Left ventricle myocardium inferior (tissue), 1 donor: ENCODE data around the gene TAPT1. TPM values are rescaled to one million over a fixed set of nuclear protein-coding genes. Genes with fewer than 3 reads are reported as not detected.

ENCODE experiments used
- DNase-seq: peaks from one replicate; pipeline ENCODE4 v3.0.0-alpha.2; 2020
- H3K27ac ChIP-seq: fragments of 200-600 bp; replicated peaks from 2 replicates; pipeline ENCODE4 v1.8.0; 2021
- H3K27me3 ChIP-seq: fragments of 200-600 bp; 2 replicates; pipeline ENCODE4 v1.8.0; 2021; ENCODE audit warnings: low read depth
- H3K36me3 ChIP-seq: fragments of 200-600 bp; 2 replicates; pipeline ENCODE4 v1.8.0; 2021
- H3K4me1 ChIP-seq: fragments of 200-600 bp; 2 replicates; pipeline ENCODE4 v1.8.0; 2021
- H3K4me3 ChIP-seq: fragments of 200-600 bp; 2 replicates; pipeline ENCODE4 v1.8.0; 2021; ENCODE audit warnings: mild to moderate bottlenecking, moderate library complexity
- H3K9me3 ChIP-seq: fragments of 200-600 bp; replicated peaks from 2 replicates; pipeline ENCODE4 v1.8.0; 2021
- intact Hi-C: fragments of 100-400 bp; cut with micrococcal nuclease; formaldehyde crosslinking; loops from one replicate; pipeline ENCODE4 v1.11.0; 2022
- total RNA-seq: library from RNA; stranded (reverse); fragmentation: NEBNext Ultra II Directional; extraction: Animal tissue kit (Norgen Biotek cat#: 25700); gene quantifications from one replicate; pipeline ENCODE4 v1.2.1, GENCODE V29; 2021
- TF ChIP-seq, protein P1 (sequence below): fragments of 200-600 bp; IDR thresholded peaks from 2 replicates; pipeline ENCODE4 v1.8.0; 2021; ENCODE audit warnings: antibody characterized with exemption, mild to moderate bottlenecking, borderline replicate concordance
- donor health status: DM: no; HTN: yes; CAD: no; lungs with severe emphysema.

The TAPT1 gene
- total RNA-seq, 1 donor from 2014 or later, result 35.3 TPM

DNA sequence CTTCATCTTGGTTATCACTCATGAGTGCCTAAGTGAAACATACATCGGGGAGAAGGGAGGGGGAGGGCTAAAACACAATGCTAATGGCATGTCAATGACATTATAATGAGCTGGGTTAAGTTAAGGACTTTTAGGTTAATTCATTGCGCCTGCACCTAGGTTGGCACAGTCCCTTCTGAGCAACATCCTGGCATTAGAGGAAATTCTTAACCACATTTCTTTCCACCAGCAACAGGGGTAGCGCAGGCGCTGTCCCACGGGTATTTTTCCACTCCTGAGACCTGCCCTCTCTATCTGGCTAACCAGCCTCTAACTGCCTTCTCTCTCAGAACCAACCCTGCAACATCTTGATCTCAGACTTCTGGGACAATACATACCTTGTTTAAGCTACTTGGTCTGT is 103.5 kb downstream of the TAPT1 start:
- intact Hi-C loops, result no loop called here
- Histone ChIP-seq H3K27ac (no peak overlapping the region), H3K4me1 (peaks cover 42% of the 10 kb centered on the region), H3K27me3 (no peaks in the 10 kb centered on the region), H3K36me3 (no peaks in the 10 kb centered on the region), H3K9me3 (no peaks in the 10 kb centered on the region), H3K4me3 (no peak overlapping the region)
- TF ChIP-seq, protein P1, sequence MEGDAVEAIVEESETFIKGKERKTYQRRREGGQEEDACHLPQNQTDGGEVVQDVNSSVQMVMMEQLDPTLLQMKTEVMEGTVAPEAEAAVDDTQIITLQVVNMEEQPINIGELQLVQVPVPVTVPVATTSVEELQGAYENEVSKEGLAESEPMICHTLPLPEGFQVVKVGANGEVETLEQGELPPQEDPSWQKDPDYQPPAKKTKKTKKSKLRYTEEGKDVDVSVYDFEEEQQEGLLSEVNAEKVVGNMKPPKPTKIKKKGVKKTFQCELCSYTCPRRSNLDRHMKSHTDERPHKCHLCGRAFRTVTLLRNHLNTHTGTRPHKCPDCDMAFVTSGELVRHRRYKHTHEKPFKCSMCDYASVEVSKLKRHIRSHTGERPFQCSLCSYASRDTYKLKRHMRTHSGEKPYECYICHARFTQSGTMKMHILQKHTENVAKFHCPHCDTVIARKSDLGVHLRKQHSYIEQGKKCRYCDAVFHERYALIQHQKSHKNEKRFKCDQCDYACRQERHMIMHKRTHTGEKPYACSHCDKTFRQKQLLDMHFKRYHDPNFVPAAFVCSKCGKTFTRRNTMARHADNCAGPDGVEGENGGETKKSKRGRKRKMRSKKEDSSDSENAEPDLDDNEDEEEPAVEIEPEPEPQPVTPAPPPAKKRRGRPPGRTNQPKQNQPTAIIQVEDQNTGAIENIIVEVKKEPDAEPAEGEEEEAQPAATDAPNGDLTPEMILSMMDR, result no peak
- DNase-seq, result no peak

DNA sequence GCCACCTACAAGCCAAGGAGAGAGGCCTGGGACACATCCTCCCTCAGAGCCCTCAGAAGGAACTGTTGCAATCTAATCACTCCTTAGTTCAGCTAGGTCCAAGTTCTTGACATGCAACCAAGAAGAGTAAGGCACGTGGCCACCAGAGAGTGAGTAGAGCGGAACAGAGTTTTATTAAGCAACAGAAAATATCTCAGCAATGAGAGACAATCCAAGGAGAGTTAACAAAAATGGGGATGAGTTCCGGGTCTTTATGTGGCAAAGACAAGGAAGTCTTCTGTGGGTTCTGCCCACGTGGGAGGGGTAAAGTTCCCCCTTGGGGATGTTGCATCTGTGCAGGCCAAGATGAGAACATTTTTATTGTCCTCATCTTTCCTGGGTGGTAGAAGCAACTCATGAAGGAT is 104.0 kb downstream of the TAPT1 start:
- H3K4me1 ChIP-seq, result peaks cover 47% of the 10 kb centered on the region
- intact Hi-C loops, result no loop called here
- H3K9me3 ChIP-seq, result no peaks in the 10 kb centered on the region
- no peak overlapping the region for H3K4me3 ChIP-seq
- H3K36me3 ChIP-seq, result no peaks in the 10 kb centered on the region
- no peak overlapping the region for H3K27ac ChIP-seq
- no peaks in the 10 kb centered on the region for H3K27me3 ChIP-seq
- no peak for DNase-seq
- TF ChIP-seq, protein P1, result no peak

GRCh38 chr4:16120720-16121119 is 105.6 kb downstream of the TAPT1 start:
- peaks cover 56% of the 10 kb centered on the region for H3K4me1 ChIP-seq

GRCh38 chr4:16119981-16120380 is 106.3 kb downstream of the TAPT1 start:
- Histone ChIP-seq H3K4me1 (peaks cover 55% of the 10 kb centered on the region), H3K27ac (no peak overlapping the region)
- intact Hi-C loops, result no loop called here

More at GRCh38 chr4:16120720-16121119, 105.6 kb downstream of the TAPT1 start:
- no peak overlapping the region for H3K27ac ChIP-seq
- no peak for DNase-seq
- intact Hi-C loops, result no loop called here
- TF ChIP-seq, protein P1, result no peak
- no peaks in the 10 kb centered on the region for H3K27me3 ChIP-seq
- no peaks in the 10 kb centered on the region for H3K36me3 ChIP-seq
- H3K9me3 ChIP-seq, result no peaks in the 10 kb centered on the region
- no peak overlapping the region for H3K4me3 ChIP-seq

DNA sequence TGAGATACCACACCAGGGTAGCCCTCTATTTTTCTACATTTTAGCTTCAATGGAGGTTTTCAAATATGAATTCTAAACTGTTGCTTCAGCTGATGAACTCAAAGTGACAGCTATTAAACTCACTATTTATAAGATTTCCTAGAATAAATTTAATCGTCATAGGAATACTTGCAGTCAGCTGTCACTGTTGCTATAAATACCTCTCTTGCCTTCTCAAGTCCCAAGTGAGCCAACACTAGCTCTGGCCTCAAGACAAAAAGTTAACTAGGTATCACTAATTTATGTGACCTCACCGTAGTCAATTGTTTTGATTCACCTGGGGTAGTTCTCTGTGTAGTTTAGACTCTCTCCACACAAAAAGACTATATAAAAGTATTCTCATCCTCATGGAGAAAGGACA is 108.2 kb downstream of the TAPT1 start:
- intact Hi-C loops, result no loop called here
- TF ChIP-seq, protein P1, result no peak

More at GRCh38 chr4:16119981-16120380, 106.3 kb downstream of the TAPT1 start:
- DNase-seq, result no peak
- Histone ChIP-seq H3K4me3 (no peak overlapping the region), H3K36me3 (no peaks in the 10 kb centered on the region), H3K27me3 (no peaks in the 10 kb centered on the region), H3K9me3 (no peaks in the 10 kb centered on the region)
- TF ChIP-seq, protein P1, result no peak

More for the DNA sequence above, 108.2 kb downstream of the TAPT1 start:
- Histone ChIP-seq H3K36me3 (no peaks in the 10 kb centered on the region), H3K9me3 (no peaks in the 10 kb centered on the region), H3K4me3 (no peak overlapping the region), H3K27ac (peak overlapping the region; percentile 78), H3K4me1 (peaks cover 37% of the 10 kb centered on the region), H3K27me3 (no peaks in the 10 kb centered on the region)
- DNase-seq, result no peak
